Right atrium auricular region (tissue), 2 donors: ENCODE measurements around the gene STMN1. TPM values are rescaled to one million over a fixed set of nuclear protein-coding genes. Genes with fewer than 3 reads are reported as not detected.
A peak's percentile ranks its signal among the peaks of the same experiment; 100 is the strongest.

Experiments
- DNase-seq: peaks from one replicate; pipeline ENCODE4 v3.0.0-alpha.2; 2019; ENCODE audit warnings: low spot score
- H3K27ac ChIP-seq, 2 donors: fragments of 200-600 bp; sonication (generic); 1 replicate in 1 of 2; 2 replicates in 1 of 2; pipeline ENCODE4 v1.5.1; 2016 to 2019
- H3K27me3 ChIP-seq, 2 donors: fragments of 200-600 bp; sonication (generic); one replicate each; pipeline versions ENCODE4 v1.5.1 to v1.6.0; 2017 to 2019
- H3K36me3 ChIP-seq: fragments of 200-600 bp; sonication (generic); one replicate; pipeline ENCODE4 v1.5.1; 2016
- H3K4me1 ChIP-seq, 2 donors: fragments of 200-600 bp; sonication (generic); one replicate each; pipeline versions ENCODE4 v1.5.1 to v1.6.0; 2017 to 2019
- H3K4me3 ChIP-seq, 2 donors: fragments of 200-600 bp; sonication (generic); 1 replicate in 1 of 2; 2 replicates in 1 of 2; pipeline ENCODE4 v1.5.1; 2017 to 2019; ENCODE audit warnings: mild to moderate bottlenecking in 1 of 2, moderate library complexity in 1 of 2
- H3K9me3 ChIP-seq, 2 donors: fragments of 200-600 bp; sonication (generic); one replicate each; pipeline ENCODE4 v1.5.1; 2019
- CTCF ChIP-seq, 2 donors: fragments of 200-600 bp; sonication (generic); IDR thresholded peaks; one replicate each; pipeline ENCODE4 v1.5.1; 2019; ENCODE audit warnings: antibody characterized with exemption in 2 of 2
- total RNA-seq, 2 donors: library from RNA; depleted of rRNA; stranded (reverse); fragments of >200 nt; gene quantifications; one replicate each; pipeline ENCODE4 v1.1.0, GENCODE V29; 2016

Gene STMN1
- 10 to 100 TPM; 13.4 to 21.0 TPM for total RNA-seq

- Histone ChIP-seq H3K9me3 (no peaks in the 10 kb centered on the region), H3K36me3 (no peaks in the 10 kb centered on the region), H3K4me3 (peak within 1 kb of the TSS; percentile 47 to 76), H3K27ac (peak within 1 kb of the TSS; percentile 43 to 75), H3K4me1 (peaks cover 0 to 30% of the 10 kb centered on the region in 2 donors), H3K27me3 (no peaks in the 10 kb centered on the region)
- TF ChIP-seq CTCF (IDR thresholded peaks at IDR 0.05), result no peak
- DNase-seq, result peak; percentile 90
Observed at GRCh38 chr1:25905680-25906643, at the start of gene STMN1. TSS of gene STMN1 (minus strand) at chr1:25906419. CDS start at chr1:25904676, 1,743 bp downstream.

GRCh38 chr1:25955553-25955952 lies 49.3 kb upstream of the STMN1 start:
- DNase-seq, result no peak
- no peak overlapping the region for H3K27ac ChIP-seq
- no peaks in the 10 kb centered on the region for H3K9me3 ChIP-seq
- peaks cover 6% of the 10 kb centered on the region for H3K36me3 ChIP-seq
- no peak for TF ChIP-seq CTCF (IDR thresholded peaks at IDR 0.05)
- no peaks in the 10 kb centered on the region for H3K27me3 ChIP-seq
- H3K4me1 ChIP-seq, result no peaks in the 10 kb centered on the region
- H3K4me3 ChIP-seq, result no peak overlapping the region

GRCh38 chr1:25954282-25954938 lies 48.2 kb upstream of the STMN1 start:
- Histone ChIP-seq H3K4me1 (no peaks in the 10 kb centered on the region), H3K9me3 (no peaks in the 10 kb centered on the region), H3K36me3 (peaks cover 6% of the 10 kb centered on the region), H3K4me3 (no peak overlapping the region), H3K27me3 (no peaks in the 10 kb centered on the region), H3K27ac (no peak overlapping the region)
- no peak for DNase-seq
- TF ChIP-seq CTCF (IDR thresholded peaks at IDR 0.05), result no peak

DNA sequence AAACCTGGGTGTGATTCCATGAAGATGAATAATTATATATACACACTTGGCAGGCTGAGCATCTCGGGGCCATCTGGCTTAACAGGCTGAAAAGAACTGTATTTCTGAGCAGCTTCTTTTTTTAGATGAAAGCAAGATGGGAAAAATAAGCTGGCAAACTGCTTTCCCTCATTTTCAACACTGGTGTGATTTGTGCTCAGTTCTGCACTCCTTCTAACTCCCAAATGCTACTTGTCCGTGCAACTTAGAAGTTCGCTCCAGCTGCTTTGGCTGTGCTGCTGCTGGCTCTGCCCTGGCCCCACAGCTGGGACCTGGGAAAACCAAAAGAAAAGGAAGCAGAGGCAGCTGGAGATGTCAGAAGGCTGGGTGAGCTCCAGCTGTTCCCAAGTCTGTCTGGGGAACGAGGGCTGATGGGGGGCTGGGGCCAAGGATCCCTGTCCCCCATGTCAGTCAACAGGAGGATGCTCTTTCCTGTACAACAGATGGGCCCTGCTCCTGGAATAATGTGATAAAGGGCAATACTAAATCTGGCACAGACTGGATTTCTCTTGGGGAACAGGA lies 46.7 kb upstream of the STMN1 start:
- Histone ChIP-seq H3K36me3 (no peaks in the 10 kb centered on the region), H3K9me3 (no peaks in the 10 kb centered on the region), H3K4me3 (no peak overlapping the region), H3K27me3 (no peaks in the 10 kb centered on the region), H3K4me1 (no peaks in the 10 kb centered on the region), H3K27ac (no peak overlapping the region)
- TF ChIP-seq CTCF (IDR thresholded peaks at IDR 0.05), result no peak
- DNase-seq, result no peak

GRCh38 chr1:25948641-25949040 lies 42.4 kb upstream of the STMN1 start:
- Histone ChIP-seq H3K4me1 (no peaks in the 10 kb centered on the region), H3K27me3 (no peaks in the 10 kb centered on the region), H3K4me3 (no peak overlapping the region), H3K27ac (no peak overlapping the region), H3K9me3 (no peaks in the 10 kb centered on the region), H3K36me3 (no peaks in the 10 kb centered on the region)
- TF ChIP-seq CTCF (IDR thresholded peaks at IDR 0.05), result no peak
- DNase-seq, result no peak
